Measurements from ENCODE around the gene LOXL1. TPM values are rescaled to one million over a fixed set of nuclear protein-coding genes. Genes with fewer than 3 reads are reported as not detected.
A peak's percentile ranks its signal among the peaks of the same experiment; 100 is the strongest.

LOXL1 gene
- total and polyA plus RNA-seq, 2 of the 4 experiments (the other 2 are of a cell fraction) = 148 to 332 TPM

DNA sequence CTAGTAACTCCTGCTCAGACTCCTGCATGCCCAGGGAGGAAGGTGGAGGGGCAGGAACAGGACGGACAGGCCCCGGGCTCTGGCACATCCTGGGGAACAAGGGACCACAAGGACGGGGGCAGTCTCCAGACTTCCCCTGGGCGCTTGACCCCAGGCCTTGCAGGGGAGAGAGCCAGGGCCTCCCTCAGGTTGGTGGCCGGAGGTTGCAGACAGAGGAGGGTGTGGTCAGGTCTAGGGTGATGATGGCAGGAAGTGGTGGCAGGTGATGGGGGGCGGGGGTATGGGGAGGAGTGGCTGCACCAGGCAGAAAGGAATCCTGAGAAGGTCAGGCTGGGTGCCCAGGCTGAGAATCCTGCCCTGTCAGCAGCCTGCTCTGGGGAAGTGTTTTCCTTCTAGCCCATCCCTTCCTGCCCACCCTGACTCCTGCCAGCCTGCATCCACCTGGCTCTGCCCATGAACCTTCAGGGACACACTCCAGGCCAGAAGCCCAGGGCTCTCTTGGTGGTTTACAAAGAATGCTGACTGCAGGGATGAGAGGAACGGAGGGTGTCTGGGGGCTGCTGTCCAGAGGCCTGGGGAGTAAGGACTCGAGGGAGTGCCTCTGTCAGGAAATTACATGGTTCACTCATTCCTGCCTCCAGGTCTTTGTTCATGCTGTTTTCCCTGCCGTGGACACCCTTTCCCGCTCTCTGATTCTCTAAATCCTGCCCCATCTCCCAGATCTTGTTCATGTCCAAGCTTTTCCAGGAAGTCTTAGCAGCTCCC is 15.8 kb downstream of the LOXL1 start:
- H4K8ac ChIP-seq (ENCODE audit: low read depth in 2 of 2, low read length in 2 of 2) = peak overlapping the region; percentile 98 to 100
- TF ChIP-seq MAFK (IDR thresholded peaks at IDR 0.05; ENCODE audit: low read depth, low read length) = peak; percentile 2; the same call in 1 of the 2 replicates
- no peak for TF ChIP-seq FOS (IDR thresholded peaks at IDR 0.05; ENCODE audit: low read depth, low read length)
- no peak for TF ChIP-seq CEBPB (IDR thresholded peaks at IDR 0.05; ENCODE audit: low read depth, low read length)
- TF ChIP-seq POLR2A (IDR thresholded peaks at IDR 0.05; ENCODE audit: low read depth, low read length) = no peak
- TF ChIP-seq, protein P1, sequence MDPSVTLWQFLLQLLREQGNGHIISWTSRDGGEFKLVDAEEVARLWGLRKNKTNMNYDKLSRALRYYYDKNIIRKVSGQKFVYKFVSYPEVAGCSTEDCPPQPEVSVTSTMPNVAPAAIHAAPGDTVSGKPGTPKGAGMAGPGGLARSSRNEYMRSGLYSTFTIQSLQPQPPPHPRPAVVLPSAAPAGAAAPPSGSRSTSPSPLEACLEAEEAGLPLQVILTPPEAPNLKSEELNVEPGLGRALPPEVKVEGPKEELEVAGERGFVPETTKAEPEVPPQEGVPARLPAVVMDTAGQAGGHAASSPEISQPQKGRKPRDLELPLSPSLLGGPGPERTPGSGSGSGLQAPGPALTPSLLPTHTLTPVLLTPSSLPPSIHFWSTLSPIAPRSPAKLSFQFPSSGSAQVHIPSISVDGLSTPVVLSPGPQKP (IDR thresholded peaks at IDR 0.05; ENCODE audit: borderline replicate concordance, low read depth, low read length) = no peak
- TF ChIP-seq, protein P2, sequence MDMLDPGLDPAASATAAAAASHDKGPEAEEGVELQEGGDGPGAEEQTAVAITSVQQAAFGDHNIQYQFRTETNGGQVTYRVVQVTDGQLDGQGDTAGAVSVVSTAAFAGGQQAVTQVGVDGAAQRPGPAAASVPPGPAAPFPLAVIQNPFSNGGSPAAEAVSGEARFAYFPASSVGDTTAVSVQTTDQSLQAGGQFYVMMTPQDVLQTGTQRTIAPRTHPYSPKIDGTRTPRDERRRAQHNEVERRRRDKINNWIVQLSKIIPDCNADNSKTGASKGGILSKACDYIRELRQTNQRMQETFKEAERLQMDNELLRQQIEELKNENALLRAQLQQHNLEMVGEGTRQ (IDR thresholded peaks at IDR 0.05; ENCODE audit: low read depth, low read length) = no peak
- no peak for TF ChIP-seq MXI1 (IDR thresholded peaks at IDR 0.05; ENCODE audit: borderline replicate concordance, low read depth, low read length)
- no peak for TF ChIP-seq RFX5 (IDR thresholded peaks at IDR 0.05; ENCODE audit: low read depth, low read length)
- 89% methylated on average over 3 of the region's 10 CpGs; no CpG with 5 or more reads in 1 of the 2 experiments for whole genome bisulfite sequencing, 2 experiments (ENCODE audit: extremely low coverage in 2 of 2, insufficient read length in 1 of 2)
- H2AFZ ChIP-seq (replicated peaks; ENCODE audit: low read length, poor library complexity) = no peak overlapping the region
- dilution Hi-C loops (cut with HindIII; ENCODE audit: low sequenced_read_pairs, unreplicated experiment) (no loop called here), in situ Hi-C loops (cut with MboI; ENCODE audit: low sequenced_read_pairs) (no loop called here), intact Hi-C loops (cut with micrococcal nuclease) (no loop called here)
- DNase-seq (no peak), ATAC-seq (ENCODE audit: low read depth) (no peak)
- H2AK9ac ChIP-seq (replicated peaks; ENCODE audit: low read depth, low read length, poor library complexity) = peak overlapping the region; percentile 98
- H3K56ac ChIP-seq (ENCODE audit: extremely low read depth, insufficient read depth, low read length) = no peak overlapping the region
- no peaks in the 10 kb centered on the region for H3K27me3 ChIP-seq (ENCODE audit: control insufficient read depth, insufficient read depth, low read length)
- ChIA-PET CTCF (no interaction called here), POLR2A (ENCODE audit: unreplicated experiment) (no interaction called here)
- H3K23ac ChIP-seq (ENCODE audit: low read depth, low read length) = peak overlapping the region; percentile 17
- H3K18ac ChIP-seq (ENCODE audit: low read depth, low read length) = peak overlapping the region; percentile 96; the same call in 1 of the 2 replicates
- no peak overlapping the region for H3K4me3 ChIP-seq (ENCODE audit: insufficient read depth, low read depth, low read length)
- H4K20me1 ChIP-seq (ENCODE audit: insufficient read depth, low read length) = 0 out of 2 replicates have a peak, but pooled peaks cover under 1% of the 10 kb centered on the region
- H3K36me3 ChIP-seq (ENCODE audit: control insufficient read depth, insufficient read depth, low read length) = peaks cover 33% of the 10 kb centered on the region
- H2AK5ac ChIP-seq (ENCODE audit: low read depth, low read length) = peak overlapping the region; percentile 100
- H4K5ac ChIP-seq (ENCODE audit: low read depth, low read length) = peak overlapping the region; percentile 96
- peak overlapping the region; percentile 98 for H2BK20ac ChIP-seq (ENCODE audit: low read depth, low read length)
- BruUV-seq (replicated peaks) = no TSS peak
- H3K9me1 ChIP-seq (ENCODE audit: insufficient read depth, low read length) = peaks cover 25% of the 10 kb centered on the region
- peaks cover 37% of the 10 kb centered on the region for H3K4me1 ChIP-seq (ENCODE audit: control insufficient read depth, insufficient read depth, low read length)
- no peaks in the 10 kb centered on the region for H3K9me3 ChIP-seq (ENCODE audit: control insufficient read depth, insufficient read depth, low read length)
- peaks cover 43 to 80% of the 10 kb centered on the region in 2 experiments for H3K79me1 ChIP-seq (ENCODE audit: low read depth in 1 of 2, low read length in 2 of 2)
- no peak overlapping the region for H3K4me2 ChIP-seq (ENCODE audit: low read depth, low read length)
- peak overlapping the region; percentile 99 for H2BK120ac ChIP-seq (ENCODE audit: low read depth, low read length)
- H3K14ac ChIP-seq (replicated peaks; ENCODE audit: low read depth, low read length) = peak overlapping the region; percentile 22
- peak overlapping the region; percentile 73; the same call in 1 of the 2 replicates for H3K27ac ChIP-seq (ENCODE audit: insufficient read depth, low read length)
- no peak overlapping the region for H3K9ac ChIP-seq (ENCODE audit: low read depth, low read length)
- peak overlapping the region; percentile 98 for H4K91ac ChIP-seq (ENCODE audit: insufficient read depth, low read depth, low read length)
- peak overlapping the region; percentile 98; the same call in 2 of the 3 replicates for H2BK15ac ChIP-seq (ENCODE audit: low read depth, low read length)
- H2BK5ac ChIP-seq (ENCODE audit: low read depth, low read length, poor library complexity, severe bottlenecking) = peak overlapping the region; percentile 97
- peak overlapping the region; percentile 100 for H3K4ac ChIP-seq (ENCODE audit: low read depth, low read length)
